Measurements from ENCODE around the gene TMEM150C.

TMEM150C gene

DNA sequence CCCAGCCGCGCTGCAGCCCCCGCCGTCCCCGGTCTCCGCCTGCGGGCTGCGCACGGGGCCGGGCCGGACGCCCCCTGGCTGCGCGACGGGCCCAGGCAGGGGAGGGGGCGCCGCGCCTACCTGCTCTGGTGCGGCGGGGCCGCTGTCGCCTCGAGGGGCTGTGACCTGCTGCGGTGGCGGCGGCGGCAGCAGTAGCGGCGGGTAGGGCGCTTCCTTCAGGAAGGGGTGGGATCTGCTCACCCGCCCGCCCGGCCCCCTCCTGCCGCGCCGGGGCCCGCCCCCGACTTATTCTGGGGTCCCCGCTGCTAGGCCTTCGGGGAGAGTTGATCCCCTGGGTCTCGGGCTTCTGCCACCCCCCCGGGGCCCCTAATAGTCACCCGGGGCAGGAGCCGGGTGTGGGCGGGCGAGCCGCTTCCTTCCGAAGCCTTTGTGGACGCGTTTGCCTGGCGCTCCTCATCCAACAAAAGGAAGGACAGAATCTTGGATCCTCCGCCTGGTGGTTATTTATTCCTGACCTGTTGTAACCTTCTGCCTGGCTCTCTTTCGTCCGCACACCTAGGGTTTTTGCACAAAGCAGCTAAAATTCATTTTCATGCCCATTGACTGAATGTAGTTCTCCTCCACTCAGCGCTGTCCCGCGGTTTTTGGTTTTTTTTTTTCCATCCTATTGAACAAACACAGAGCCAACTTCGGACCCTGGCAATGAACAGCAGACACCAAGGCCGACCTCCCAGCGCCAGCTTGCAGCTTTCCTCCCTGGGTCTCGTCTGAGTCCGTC lies at the start of gene TMEM150C:
Gene TMEM150C (minus strand): TSS at position 203 of the 778 bp plus-strand sequence. CDS start 57,331 bp downstream, outside the sequence.
- no peak for DNase-seq (ENCODE audit: low read depth in 2 of 2, low spot score in 1 of 2)

DNA sequence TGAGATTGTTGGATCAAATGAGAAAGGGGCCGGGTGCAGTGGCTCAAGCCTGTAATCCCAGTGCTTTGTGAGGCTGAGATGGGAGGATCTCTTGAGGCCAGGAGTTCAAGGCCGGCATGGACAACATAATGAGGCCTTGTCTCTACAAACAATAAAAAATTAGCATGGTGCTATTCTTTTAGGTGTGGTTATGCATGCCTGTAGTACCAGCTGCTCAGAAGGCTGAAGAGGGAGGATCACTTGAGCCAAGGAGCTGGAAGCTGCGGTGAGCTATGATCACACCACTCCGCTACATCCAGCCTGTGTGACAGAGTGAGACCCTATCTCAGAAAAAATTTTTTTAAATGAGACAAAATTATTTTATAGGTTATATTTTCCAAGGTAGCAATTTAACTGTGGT lies 49.7 kb upstream of the TMEM150C start:
- DNase-seq (ENCODE audit: low read depth in 2 of 2, low spot score in 1 of 2): no peak

- no peak for DNase-seq (ENCODE audit: low read depth in 2 of 2, low spot score in 1 of 2)
Measured at GRCh38 chr4:82610041-82610440, 48.3 kb upstream of the TMEM150C start.

- no peak for DNase-seq (ENCODE audit: low read depth in 2 of 2, low spot score in 1 of 2)
Measured at GRCh38 chr4:82606622-82607021, 44.8 kb upstream of the TMEM150C start.

DNA sequence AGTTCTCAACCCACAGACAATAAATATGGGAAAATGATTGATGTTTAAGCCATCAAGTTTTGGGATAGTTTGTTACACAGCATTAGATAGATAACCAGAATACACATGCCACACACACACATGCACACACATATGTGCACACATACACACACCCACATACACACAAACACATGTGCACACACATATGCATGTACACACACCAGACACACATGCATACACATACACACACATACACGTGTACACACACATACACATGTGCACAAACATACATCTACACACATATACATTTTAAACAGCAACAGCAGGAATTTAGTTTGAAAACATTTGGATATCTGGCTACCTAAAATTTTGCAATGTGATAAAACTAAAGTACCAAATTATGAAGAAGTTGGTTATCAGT lies 42.7 kb upstream of the TMEM150C start:
- DNase-seq (ENCODE audit: low read depth in 2 of 2, low spot score in 1 of 2): no peak

- DNase-seq (ENCODE audit: low read depth in 2 of 2, low spot score in 1 of 2): no peak
Measured at GRCh38 chr4:82601242-82602015, 39.6 kb upstream of the TMEM150C start.

GRCh38 chr4:82599336-82599735 lies 37.5 kb upstream of the TMEM150C start:
- DNase-seq (ENCODE audit: low read depth in 2 of 2, low spot score in 1 of 2): no peak

GRCh38 chr4:82594456-82594855 lies 32.7 kb upstream of the TMEM150C start:
- no peak for DNase-seq (ENCODE audit: low read depth in 2 of 2, low spot score in 1 of 2)

- DNase-seq (ENCODE audit: low read depth in 2 of 2, low spot score in 1 of 2): no peak
Measured at GRCh38 chr4:82593411-82593810, 31.6 kb upstream of the TMEM150C start.

GRCh38 chr4:82592639-82593038 lies 30.9 kb upstream of the TMEM150C start:
- no peak for DNase-seq (ENCODE audit: low read depth in 2 of 2, low spot score in 1 of 2)

- no peak for DNase-seq (ENCODE audit: low read depth in 2 of 2, low spot score in 1 of 2)
Measured at GRCh38 chr4:82591592-82591991, 29.8 kb upstream of the TMEM150C start.

DNA sequence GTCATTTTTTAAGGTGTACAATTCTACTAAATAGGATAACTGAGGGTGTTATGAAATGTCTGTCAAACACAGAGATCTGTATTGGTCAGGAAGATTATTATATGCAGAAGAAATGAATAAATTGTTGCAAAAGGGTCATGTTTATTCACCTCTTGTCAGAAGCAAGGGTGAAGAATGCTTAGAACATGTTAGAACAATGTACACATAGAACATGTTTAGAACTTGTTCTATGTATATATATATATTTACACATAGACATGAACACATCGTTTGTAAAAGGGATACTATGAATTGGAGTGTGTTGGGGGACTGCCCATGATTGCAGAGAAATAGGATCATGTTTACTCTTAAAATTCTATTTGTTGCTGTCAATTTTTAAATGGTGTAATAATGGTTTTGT lies 28.0 kb upstream of the TMEM150C start:
- DNase-seq (ENCODE audit: low read depth in 2 of 2, low spot score in 1 of 2): no peak

DNA sequence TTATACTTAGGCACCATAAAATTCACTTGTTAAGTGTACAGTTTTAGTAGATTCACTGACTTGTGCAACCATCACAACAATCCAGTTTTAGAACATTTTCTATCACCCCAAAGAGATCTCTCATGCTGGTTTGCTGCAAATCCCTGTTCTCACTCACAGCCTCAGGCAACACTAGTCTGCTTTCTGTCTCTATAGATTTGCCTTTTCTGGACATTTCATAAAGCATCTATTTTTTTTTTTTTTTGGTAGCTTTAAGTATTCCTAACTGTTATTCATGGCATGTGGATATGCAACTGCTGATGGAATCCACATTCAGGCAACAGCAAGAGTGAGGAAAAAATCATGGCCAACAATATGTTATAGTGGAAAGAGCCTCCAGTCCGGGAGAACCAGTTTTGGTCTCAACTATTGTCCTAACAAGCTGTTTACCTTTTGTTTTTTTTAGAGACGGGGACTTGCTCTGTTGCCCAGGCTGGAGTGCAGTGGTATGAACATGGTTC lies 27.0 kb upstream of the TMEM150C start:
- no peak for DNase-seq (ENCODE audit: low read depth in 2 of 2, low spot score in 1 of 2)

GRCh38 chr4:82587826-82588540 lies 26.2 kb upstream of the TMEM150C start:
- no peak for DNase-seq (ENCODE audit: low read depth in 2 of 2, low spot score in 1 of 2)

- DNase-seq (ENCODE audit: low read depth in 2 of 2, low spot score in 1 of 2): no peak
Measured at GRCh38 chr4:82585690-82586435, 24.1 kb upstream of the TMEM150C start.

DNA sequence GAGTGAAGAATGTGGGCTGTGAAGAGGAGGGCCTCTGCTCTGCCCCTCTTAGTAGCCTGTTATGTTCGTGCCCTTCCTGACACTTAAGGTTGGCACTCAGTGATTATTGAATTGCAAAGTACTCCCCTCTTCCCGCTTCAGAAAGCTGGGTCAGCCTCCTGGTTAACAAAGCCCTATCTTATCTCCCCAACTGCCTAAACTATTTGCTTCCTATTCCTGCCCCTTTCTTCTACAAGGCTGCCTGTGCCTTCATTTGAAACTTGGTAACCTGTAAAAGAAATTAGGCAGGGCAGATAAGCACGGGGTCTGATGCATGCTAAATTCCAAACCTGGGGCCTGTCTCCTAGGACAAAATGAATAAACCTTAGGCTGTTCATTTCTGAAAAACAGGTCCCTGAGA lies 23.1 kb upstream of the TMEM150C start:
- no peak for DNase-seq (ENCODE audit: low read depth in 2 of 2, low spot score in 1 of 2)

GRCh38 chr4:82583897-82584587 lies 22.3 kb upstream of the TMEM150C start:
- DNase-seq (ENCODE audit: low read depth in 2 of 2, low spot score in 1 of 2): no peak

GRCh38 chr4:82579932-82580331 lies 18.1 kb upstream of the TMEM150C start:
- no peak for DNase-seq (ENCODE audit: low read depth in 2 of 2, low spot score in 1 of 2)

DNA sequence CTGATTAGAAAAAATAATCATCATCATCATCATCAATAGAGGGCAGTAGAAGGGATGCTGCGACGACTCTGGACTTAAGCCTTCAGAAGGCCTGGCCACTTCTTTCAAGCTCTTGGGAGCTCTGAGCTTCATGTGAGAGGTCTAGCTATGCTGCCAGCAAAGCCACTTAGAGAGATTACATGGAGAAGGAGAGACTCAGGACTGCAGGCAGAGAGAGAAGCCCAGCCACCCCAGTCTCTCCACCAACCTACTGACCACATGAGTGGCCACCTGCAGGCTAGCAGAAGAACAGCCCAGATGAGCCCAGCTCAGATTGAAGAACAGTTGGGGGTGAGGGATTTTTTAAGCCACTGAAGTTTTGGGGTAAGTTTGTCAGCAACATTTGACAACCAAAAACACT lies 17.1 kb upstream of the TMEM150C start:
- no peak for DNase-seq (ENCODE audit: low read depth in 2 of 2, low spot score in 1 of 2)

- no peak for DNase-seq (ENCODE audit: low read depth in 2 of 2, low spot score in 1 of 2)
Measured at GRCh38 chr4:82577451-82577850, 15.7 kb upstream of the TMEM150C start.
